PC-9 (cell line): ENCODE measurements around the gene FAM98B.

Experiments used
- EZH2 ChIP-seq: fragments of 200-600 bp; sonication (generic); IDR thresholded peaks from 2 replicates; pipeline ENCODE4 v1.8.0; 2017; ENCODE audit warnings: antibody characterized with exemption, low read depth
- TF ChIP-seq, protein P1 (sequence below): fragments of 200-600 bp; sonication (generic); conservative IDR thresholded peaks from 2 replicates; pipeline ENCODE4 v1.6.1; 2017; ENCODE audit warnings: mixed run types, antibody characterized with exemption, mild to moderate bottlenecking, moderate library complexity

DNA sequence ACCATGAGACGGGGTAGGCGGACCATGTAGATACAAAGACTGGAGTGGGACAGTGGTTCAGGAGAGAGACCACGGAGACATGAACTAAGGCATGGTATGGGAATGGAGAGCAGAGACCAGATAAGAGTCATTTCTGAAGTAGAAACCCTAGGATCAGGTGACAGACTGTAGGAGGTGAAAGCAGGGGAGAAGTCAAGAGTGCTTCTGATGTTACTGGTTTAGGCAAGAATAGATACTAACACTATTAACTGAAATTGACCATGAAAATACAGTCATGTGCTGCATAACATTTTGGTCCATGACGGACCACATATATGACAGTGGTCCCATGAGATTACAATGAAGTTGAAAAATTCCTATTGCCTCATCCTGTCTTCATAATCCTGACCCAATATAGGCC is 69.0 kb downstream of the FAM98B start:
- TF ChIP-seq, protein P1, sequence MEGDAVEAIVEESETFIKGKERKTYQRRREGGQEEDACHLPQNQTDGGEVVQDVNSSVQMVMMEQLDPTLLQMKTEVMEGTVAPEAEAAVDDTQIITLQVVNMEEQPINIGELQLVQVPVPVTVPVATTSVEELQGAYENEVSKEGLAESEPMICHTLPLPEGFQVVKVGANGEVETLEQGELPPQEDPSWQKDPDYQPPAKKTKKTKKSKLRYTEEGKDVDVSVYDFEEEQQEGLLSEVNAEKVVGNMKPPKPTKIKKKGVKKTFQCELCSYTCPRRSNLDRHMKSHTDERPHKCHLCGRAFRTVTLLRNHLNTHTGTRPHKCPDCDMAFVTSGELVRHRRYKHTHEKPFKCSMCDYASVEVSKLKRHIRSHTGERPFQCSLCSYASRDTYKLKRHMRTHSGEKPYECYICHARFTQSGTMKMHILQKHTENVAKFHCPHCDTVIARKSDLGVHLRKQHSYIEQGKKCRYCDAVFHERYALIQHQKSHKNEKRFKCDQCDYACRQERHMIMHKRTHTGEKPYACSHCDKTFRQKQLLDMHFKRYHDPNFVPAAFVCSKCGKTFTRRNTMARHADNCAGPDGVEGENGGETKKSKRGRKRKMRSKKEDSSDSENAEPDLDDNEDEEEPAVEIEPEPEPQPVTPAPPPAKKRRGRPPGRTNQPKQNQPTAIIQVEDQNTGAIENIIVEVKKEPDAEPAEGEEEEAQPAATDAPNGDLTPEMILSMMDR = no peak
- no peak for TF ChIP-seq EZH2
